ENCODE measurements around the gene EMC1.
"Not testable (repeated sequence)": the region's sequence is repeated elsewhere in the genome, so short reads cannot be mapped to it uniquely, and the experiment has no call there.

EMC1 gene

GRCh38 chr1:19262047-19262446, 10.7 kb upstream of the EMC1 start:
- H3K9me3 ChIP-seq: no peaks in the 10 kb centered on the region
- H3K36me3 ChIP-seq: peaks cover 13% of the 10 kb centered on the region

GRCh38 chr1:19260211-19261138, 9.2 kb upstream of the EMC1 start:
- Histone ChIP-seq H3K27ac (no peak overlapping the region), H3K4me1 (ENCODE audit: control insufficient read depth in 1 of 2, insufficient read depth in 1 of 2, low read depth in 1 of 2, low read length in 1 of 2) (no peaks in the 10 kb centered on the region), H3K27me3 (no peaks in the 10 kb centered on the region), H3K36me3 (peaks cover 16% of the 10 kb centered on the region), H3K4me3 (ENCODE audit: low read depth in 1 of 2, low read length in 1 of 2) (no peak overlapping the region), H3K9me3 (no peaks in the 10 kb centered on the region)
- TF ChIP-seq, protein P1, sequence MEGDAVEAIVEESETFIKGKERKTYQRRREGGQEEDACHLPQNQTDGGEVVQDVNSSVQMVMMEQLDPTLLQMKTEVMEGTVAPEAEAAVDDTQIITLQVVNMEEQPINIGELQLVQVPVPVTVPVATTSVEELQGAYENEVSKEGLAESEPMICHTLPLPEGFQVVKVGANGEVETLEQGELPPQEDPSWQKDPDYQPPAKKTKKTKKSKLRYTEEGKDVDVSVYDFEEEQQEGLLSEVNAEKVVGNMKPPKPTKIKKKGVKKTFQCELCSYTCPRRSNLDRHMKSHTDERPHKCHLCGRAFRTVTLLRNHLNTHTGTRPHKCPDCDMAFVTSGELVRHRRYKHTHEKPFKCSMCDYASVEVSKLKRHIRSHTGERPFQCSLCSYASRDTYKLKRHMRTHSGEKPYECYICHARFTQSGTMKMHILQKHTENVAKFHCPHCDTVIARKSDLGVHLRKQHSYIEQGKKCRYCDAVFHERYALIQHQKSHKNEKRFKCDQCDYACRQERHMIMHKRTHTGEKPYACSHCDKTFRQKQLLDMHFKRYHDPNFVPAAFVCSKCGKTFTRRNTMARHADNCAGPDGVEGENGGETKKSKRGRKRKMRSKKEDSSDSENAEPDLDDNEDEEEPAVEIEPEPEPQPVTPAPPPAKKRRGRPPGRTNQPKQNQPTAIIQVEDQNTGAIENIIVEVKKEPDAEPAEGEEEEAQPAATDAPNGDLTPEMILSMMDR (IDR thresholded peaks at IDR 0.05): no peak

More at GRCh38 chr1:19262047-19262446, 10.7 kb upstream of the EMC1 start:
- no peak overlapping the region for H3K4me3 ChIP-seq (ENCODE audit: low read depth in 1 of 2, low read length in 1 of 2)
- H3K27me3 ChIP-seq: no peaks in the 10 kb centered on the region
- no peaks in the 10 kb centered on the region for H3K4me1 ChIP-seq (ENCODE audit: control insufficient read depth in 1 of 2, insufficient read depth in 1 of 2, low read depth in 1 of 2, low read length in 1 of 2)
- TF ChIP-seq, protein P1 (IDR thresholded peaks at IDR 0.05): no peak
- no peak overlapping the region for H3K27ac ChIP-seq

DNA sequence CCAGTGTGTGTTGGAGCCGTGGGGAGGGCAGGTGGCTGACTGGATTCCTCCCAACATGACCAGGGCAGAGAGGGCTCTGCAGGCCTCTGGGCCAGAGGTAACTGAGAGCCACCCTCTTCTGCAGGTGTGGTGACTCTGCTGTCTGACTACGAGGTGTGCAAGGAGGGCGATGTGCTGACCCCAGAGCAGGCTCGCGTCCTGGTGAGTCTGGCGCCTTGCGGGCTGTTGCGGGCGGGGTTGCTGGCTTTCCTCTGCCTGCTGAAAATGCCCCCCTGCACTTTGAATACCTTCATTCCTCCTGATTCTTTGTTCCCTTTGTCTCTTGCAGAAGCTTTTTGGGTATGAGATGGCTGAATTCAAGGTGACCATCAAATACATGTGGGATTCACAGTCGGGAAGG, 7.0 kb upstream of the EMC1 start:
- Histone ChIP-seq H3K4me3 (ENCODE audit: low read depth in 1 of 2, low read length in 1 of 2) (no peak overlapping the region), H3K27ac (no peak overlapping the region), H3K27me3 (no peaks in the 10 kb centered on the region), H3K36me3 (peaks cover 16% of the 10 kb centered on the region), H3K4me1 (ENCODE audit: control insufficient read depth in 1 of 2, insufficient read depth in 1 of 2, low read depth in 1 of 2, low read length in 1 of 2) (no peaks in the 10 kb centered on the region), H3K9me3 (no peaks in the 10 kb centered on the region)
- TF ChIP-seq, protein P1 (IDR thresholded peaks at IDR 0.05): no peak

DNA sequence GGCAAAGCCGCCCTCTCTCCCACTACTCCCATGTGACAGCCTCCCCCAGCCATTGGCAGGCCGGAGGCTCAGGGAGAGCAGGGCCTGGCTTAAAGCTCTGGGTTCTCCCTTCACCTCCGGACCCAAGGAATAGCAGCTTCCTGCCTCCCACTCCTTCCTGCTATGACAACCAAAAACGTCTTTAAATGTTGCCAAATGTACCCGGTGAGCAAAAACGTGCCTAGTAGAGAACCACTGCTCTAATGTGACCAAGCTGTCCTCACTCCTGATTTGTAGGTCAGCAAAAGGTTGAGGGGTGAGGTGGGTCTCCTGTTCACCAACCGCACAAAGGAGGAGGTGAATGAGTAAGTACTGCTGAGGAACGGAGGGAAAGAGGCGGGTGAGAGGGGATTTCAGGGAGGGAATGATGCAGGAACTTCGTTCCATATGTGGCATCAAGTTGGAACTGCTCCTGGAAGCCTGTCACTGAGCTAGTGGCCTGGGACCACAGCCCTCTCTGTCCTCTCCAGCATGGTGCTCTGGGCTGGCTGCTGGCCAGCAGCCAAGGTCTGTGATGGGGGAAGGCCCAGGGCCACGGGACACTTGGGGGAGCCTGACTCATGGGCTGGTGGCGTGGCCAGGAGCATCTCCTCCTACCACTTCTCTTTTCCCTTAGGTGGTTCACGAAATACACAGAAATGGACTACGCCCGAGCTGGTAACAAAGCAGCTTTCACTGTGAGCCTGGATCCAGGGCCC, 6.0 kb upstream of the EMC1 start:
- TF ChIP-seq, protein P1 (IDR thresholded peaks at IDR 0.05): no peak
- Histone ChIP-seq H3K27ac (no peak overlapping the region), H3K9me3 (no peaks in the 10 kb centered on the region), H3K4me1 (ENCODE audit: control insufficient read depth in 1 of 2, insufficient read depth in 1 of 2, low read depth in 1 of 2, low read length in 1 of 2) (peaks cover 2 to 3% of the 10 kb centered on the region in 2 experiments), H3K27me3 (no peaks in the 10 kb centered on the region), H3K36me3 (peaks cover 16% of the 10 kb centered on the region), H3K4me3 (ENCODE audit: low read depth in 1 of 2, low read length in 1 of 2) (no peak overlapping the region)

- Histone ChIP-seq H3K36me3 (peaks cover 16% of the 10 kb centered on the region), H3K4me1 (ENCODE audit: control insufficient read depth in 1 of 2, insufficient read depth in 1 of 2, low read depth in 1 of 2, low read length in 1 of 2) (peaks cover 8 to 10% of the 10 kb centered on the region in 2 experiments)
- not testable (repeated sequence) for H3K4me3 ChIP-seq (ENCODE audit: low read depth in 1 of 2, low read length in 1 of 2); H3K9me3 ChIP-seq; H3K27ac ChIP-seq; H3K27me3 ChIP-seq
These were observed 5.0 kb upstream of the EMC1 start for GRCh38 chr1:19256301-19256700.

DNA sequence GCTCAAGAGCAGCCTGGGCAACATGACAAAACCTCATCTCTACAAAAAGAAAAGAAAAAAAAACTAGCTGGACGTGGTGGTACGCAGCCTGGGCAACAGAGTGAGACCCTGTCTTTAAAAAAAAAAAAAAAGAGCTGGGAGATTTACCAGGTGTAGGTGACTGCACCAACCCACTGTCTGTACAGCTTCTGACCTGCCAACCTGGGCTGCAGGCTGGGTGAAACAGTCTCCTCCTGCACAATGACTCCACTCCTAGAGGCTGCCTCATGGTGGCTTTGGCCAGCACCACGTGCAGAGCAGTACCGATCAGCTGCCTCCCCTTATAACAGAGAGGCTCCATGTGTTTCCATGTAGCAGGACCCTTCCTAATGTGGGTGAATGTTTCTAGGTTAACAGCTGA, 4.0 kb upstream of the EMC1 start:
- Histone ChIP-seq H3K27me3 (no peaks in the 10 kb centered on the region), H3K4me1 (ENCODE audit: control insufficient read depth in 1 of 2, insufficient read depth in 1 of 2, low read depth in 1 of 2, low read length in 1 of 2) (peaks cover 16 to 17% of the 10 kb centered on the region in 2 experiments), H3K4me3 (ENCODE audit: low read depth in 1 of 2, low read length in 1 of 2) (no peak overlapping the region), H3K9me3 (no peaks in the 10 kb centered on the region), H3K36me3 (peaks cover 16% of the 10 kb centered on the region), H3K27ac (no peak overlapping the region)
- TF ChIP-seq, protein P1 (IDR thresholded peaks at IDR 0.05): no peak

Data from neutrophil (primary cell).